ENCODE measurements around the gene PDE5A.
A peak's percentile ranks its signal among the peaks of the same experiment; 100 is the strongest.
"Not testable (repeated sequence)": the region's sequence is repeated elsewhere in the genome, so short reads cannot be mapped to it uniquely, and the experiment has no call there.

Gene PDE5A

DNA sequence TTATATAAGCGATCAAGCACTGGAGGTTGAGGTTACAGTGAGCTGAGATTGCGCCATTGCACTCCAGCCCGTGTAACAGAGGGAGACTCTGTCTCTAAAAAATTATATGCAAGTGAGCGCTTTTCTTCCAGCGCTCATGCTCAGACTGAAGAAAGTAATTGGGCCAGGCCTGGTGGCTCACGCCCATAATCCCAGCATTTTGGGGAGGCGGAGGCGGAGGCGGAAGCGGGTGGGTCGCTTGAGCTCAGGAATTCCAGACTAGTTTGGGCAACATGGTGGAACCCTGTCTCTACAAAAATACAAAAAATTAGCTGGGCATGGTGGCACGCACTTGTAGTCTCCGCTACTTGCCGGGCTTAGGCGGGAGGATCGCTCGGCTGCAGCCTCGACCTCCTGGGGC is 172.9 kb downstream of the PDE5A start:
- peak; percentile 2 for DNase-seq

DNA sequence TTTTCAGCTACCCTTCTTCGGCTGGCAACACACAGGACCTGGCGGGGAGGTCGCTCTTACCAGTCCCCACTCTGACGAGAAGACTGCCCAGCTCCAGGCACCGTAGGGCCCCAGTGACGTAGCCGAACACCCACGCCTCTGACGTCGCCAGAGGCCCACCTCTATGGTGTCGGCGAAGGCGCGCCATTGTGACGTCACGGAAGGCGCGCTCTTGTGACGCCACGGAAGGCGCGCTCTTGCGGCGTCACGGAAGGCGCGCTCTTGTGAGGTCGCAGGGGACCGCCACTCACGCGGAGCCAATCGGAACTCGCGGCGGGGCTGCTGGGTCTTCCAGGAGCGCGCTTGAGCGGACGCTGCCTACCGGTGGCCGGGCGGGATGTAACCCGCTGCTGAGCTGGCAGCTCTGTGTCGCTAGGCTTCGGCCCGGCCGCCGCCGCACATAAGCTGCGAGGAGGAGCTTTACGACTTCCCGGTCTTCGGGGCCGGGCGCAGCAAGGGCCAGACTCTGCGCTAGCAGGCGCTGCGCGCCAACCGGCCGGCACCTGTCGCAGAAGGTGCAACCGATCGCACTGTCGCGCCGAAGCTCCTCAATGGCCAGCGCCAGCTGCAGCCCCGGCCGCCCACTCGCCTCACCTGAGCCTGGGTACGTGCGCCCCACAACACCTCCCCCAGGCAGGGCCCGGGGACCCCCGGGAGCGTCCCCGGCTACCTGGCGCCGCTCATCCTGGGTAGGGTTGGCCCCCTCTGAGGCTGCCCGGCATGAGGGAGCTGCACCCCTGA is 173.9 kb downstream of the PDE5A start:
- DNase-seq = peak; percentile 97

DNA sequence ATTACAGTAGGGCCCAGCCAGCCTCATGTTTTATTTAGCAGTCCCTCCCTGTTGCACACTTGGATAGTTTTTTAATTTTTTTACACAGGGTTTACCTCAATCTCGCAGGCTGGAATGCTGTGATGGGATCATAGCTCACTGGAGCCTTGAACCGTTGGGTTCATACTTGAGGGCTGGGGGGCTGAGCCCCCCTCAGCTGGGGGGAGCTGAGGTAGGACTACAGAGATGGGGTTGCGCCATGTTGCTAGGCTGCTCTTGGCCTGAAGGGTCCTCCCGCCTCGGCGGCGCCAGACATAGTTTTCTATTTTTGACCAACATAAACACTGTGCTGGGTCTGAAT is 174.5 kb downstream of the PDE5A start:
- not testable (repeated sequence) for DNase-seq

DNA sequence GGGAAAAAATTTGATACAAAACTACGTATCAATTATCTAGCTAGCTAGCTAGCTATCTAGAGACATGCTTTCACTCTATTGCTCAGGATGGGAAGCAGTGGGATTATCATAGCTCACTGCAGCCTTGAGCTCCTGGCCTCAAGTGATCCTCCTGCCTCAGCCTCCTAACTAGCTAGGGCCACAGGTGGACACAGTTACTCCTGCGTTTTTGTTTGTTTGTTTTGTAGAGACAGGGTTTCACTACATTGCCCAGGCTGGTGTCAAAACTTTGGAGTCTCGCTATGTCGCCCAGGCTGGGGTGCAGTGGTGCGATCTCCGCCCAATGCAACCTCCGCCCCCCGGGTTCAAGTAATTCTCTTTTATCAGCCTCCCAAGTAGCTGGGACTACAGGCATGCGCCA is 175.3 kb downstream of the PDE5A start:
- not testable (repeated sequence) for DNase-seq

DNA sequence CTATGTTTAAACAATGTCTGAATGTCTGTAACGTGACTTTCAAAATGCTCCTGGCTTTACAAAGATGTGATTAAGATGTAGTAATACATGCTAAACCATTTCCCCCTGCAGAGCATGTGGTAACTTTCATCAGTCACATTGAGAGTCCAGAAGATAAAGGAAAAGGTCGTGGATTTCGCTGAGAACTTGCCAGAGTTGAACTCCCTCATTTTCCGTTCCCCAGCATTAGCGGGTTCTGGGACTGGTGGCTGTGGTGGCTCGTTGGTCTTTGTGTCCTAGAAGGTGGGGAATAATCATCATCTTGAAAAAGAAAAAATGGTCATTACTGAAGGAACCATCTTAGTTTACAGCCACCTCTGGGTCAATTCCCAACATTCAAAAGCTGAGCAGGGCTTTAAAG is 178.8 kb downstream of the PDE5A start:
- DNase-seq = not testable (repeated sequence)

Data from activated CD4-positive, alpha-beta T cell treated with anti-CD3 and anti-CD28 coated beads, Interleukin-2, Interleukin-6, amounts not matched to agents 100 ng/mL and 50 ng/mL, durations not matched to agents 16 hours and 8 hours (primary cell).